ENCODE results near the gene MDM1. TPM values are rescaled to one million over a fixed set of nuclear protein-coding genes. Genes with fewer than 3 reads are reported as not detected.

The MDM1 gene
- total RNA-seq, 4 donors from 2014 or later, result 5.9 to 9.3 (median 7.6) TPM

GRCh38 chr12:68271346-68271745, 60.8 kb downstream of the MDM1 start:
- TF ChIP-seq POLR2A (IDR thresholded peaks at IDR 0.05) (no peak), CTCF (IDR thresholded peaks at IDR 0.05) (no peak)
- DNase-seq (ENCODE audit: low spot score in 2 of 2), result no peak
- no peak overlapping the region for H3K4me3 ChIP-seq (ENCODE audit: low read depth, poor library complexity, severe bottlenecking)
- intact Hi-C loops (cut with DNase I; ENCODE audit: low total_unique reads), result no loop called here
- 71 to 72% methylated on average over 8 of the region's 8 CpGs for WGBS, 2 donors

GRCh38 chr12:68270358-68270757, 61.8 kb downstream of the MDM1 start:
- TF ChIP-seq POLR2A (IDR thresholded peaks at IDR 0.05) (no peak), CTCF (IDR thresholded peaks at IDR 0.05) (no peak)
- WGBS, 2 donors, result 74 to 82% methylated on average over 3 of the region's 3 CpGs
- intact Hi-C loops (cut with DNase I; ENCODE audit: low total_unique reads), result no loop called here

GRCh38 chr12:68269779-68270178, 62.4 kb downstream of the MDM1 start:
- intact Hi-C loops (cut with DNase I; ENCODE audit: low total_unique reads), result no loop called here
- no peak overlapping the region for H3K4me3 ChIP-seq (ENCODE audit: low read depth, poor library complexity, severe bottlenecking)
- DNase-seq (ENCODE audit: low spot score in 2 of 2), result no peak
- WGBS, 2 donors, result 93 to 98% methylated on average over 2 of the region's 2 CpGs
- TF ChIP-seq CTCF (IDR thresholded peaks at IDR 0.05) (no peak), POLR2A (IDR thresholded peaks at IDR 0.05) (no peak)

More at GRCh38 chr12:68270358-68270757, 61.8 kb downstream of the MDM1 start:
- no peak overlapping the region for H3K4me3 ChIP-seq (ENCODE audit: low read depth, poor library complexity, severe bottlenecking)
- no peak for DNase-seq (ENCODE audit: low spot score in 2 of 2)

GRCh38 chr12:68268967-68269366, 63.2 kb downstream of the MDM1 start:
- intact Hi-C loops (cut with DNase I; ENCODE audit: low total_unique reads), result no loop called here
- TF ChIP-seq CTCF (IDR thresholded peaks at IDR 0.05) (no peak), POLR2A (IDR thresholded peaks at IDR 0.05) (no peak)
- H3K4me3 ChIP-seq (ENCODE audit: low read depth, poor library complexity, severe bottlenecking), result no peak overlapping the region
- no peak for DNase-seq (ENCODE audit: low spot score in 2 of 2)

- 78 to 83% methylated on average over 6 of the region's 6 CpGs for WGBS, 2 donors
- intact Hi-C loops (cut with DNase I; ENCODE audit: low total_unique reads), result no loop called here
- no peak for DNase-seq (ENCODE audit: low spot score in 2 of 2)
- TF ChIP-seq CTCF (IDR thresholded peaks at IDR 0.05), result no peak
- TF ChIP-seq POLR2A (IDR thresholded peaks at IDR 0.05), result no peak
- H3K4me3 ChIP-seq (ENCODE audit: low read depth, poor library complexity, severe bottlenecking), result no peak overlapping the region
Observed at GRCh38 chr12:68267892-68268396, 64.2 kb downstream of the MDM1 start.

- intact Hi-C loops (cut with DNase I; ENCODE audit: low total_unique reads), result no loop called here
- H3K4me3 ChIP-seq (ENCODE audit: low read depth, poor library complexity, severe bottlenecking), result no peak overlapping the region
- TF ChIP-seq POLR2A (IDR thresholded peaks at IDR 0.05) (no peak), CTCF (IDR thresholded peaks at IDR 0.05) (no peak)
- no peak for DNase-seq (ENCODE audit: low spot score in 2 of 2)
- 92 to 94% methylated on average over 2 of the region's 2 CpGs for WGBS, 2 donors
Observed at GRCh38 chr12:68264857-68265256, 67.3 kb downstream of the MDM1 start.

All from lower leg skin (tissue), 4 donors.